GM19397 (cell line): Measurements from ENCODE around the gene ZNF699.
"Not testable (repeated sequence)": the region's sequence is repeated elsewhere in the genome, so short reads cannot be mapped to it uniquely, and the experiment has no call there.

Experiments
- ATAC-seq: cut with Tn5 transposase; IDR thresholded peaks from one replicate; pipeline ENCODE4 v1.9.1; 2021; ENCODE audit warnings: mild to moderate bottlenecking, moderate library complexity; ENCODE audit not compliant: unreplicated experiment

The ZNF699 gene

DNA sequence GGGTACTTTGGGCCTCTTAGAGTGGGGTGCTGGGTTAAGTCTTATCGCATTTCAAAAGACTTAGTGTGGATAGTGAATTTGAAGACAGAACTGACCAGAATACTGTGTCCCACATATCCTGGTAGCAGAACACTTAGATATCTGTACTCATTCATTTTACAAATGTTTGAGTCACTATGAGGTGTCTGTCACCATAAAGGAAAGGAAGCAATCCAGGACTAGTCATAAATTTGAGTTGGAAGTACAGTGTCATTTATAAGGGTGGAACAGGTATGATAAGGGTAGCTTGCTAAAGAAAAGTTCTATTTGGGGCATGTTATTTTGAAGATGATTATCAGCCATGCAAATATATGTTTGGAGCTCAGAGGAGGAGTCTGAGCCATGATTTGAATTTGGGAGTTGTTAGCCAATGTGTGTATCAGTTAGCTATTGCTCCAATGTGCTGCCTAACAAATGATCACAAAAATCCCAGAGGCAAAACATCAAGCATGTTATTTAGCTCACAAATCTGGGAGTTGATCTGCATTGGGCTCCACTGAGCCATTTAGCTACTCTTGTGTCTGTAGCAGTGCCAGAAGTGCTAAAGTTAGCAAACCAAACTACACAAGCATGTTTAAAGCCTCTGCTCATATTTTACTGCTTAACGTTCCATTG is 20.3 kb downstream of the ZNF699 start:
- no peak for ATAC-seq

DNA sequence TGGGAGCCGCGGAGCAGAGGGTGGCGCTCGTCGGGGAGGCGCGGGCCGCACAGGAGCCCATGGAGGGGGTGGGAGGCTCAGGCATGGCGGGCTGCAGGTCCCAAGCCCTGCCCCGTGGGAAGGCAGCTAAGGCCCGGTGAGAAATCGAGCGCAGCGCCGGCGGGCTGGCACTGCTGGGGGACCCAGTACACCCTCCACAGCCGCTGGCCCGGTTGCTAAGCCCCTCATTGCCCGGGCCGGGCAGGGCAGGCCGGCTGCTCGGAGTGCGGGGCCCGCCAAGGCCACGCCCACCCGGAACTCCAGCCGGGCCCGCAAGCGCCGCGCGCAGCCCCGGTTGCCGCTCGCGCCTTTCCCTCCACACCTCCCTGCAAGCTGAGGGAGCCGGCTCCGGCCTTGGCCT is 26.2 kb downstream of the ZNF699 start:
- not testable (repeated sequence) for ATAC-seq

DNA sequence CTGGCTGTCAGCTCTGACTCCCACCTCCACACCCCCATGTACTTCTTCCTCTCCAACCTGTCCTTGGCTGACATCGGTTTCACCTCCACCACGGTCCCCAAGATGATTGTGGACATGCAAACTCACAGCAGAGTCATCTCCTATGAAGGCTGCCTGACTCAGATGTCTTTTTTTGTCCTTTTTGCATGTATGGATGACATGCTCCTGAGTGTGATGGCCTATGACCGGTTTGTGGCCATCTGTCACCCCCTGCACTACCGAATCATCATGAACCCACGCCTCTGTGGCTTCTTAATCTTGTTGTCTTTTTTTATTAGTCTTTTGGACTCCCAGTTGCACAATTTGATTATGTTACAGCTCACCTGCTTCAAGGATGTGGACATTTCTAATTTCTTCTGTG is 58.4 kb downstream of the ZNF699 start:
- ATAC-seq: no peak

DNA sequence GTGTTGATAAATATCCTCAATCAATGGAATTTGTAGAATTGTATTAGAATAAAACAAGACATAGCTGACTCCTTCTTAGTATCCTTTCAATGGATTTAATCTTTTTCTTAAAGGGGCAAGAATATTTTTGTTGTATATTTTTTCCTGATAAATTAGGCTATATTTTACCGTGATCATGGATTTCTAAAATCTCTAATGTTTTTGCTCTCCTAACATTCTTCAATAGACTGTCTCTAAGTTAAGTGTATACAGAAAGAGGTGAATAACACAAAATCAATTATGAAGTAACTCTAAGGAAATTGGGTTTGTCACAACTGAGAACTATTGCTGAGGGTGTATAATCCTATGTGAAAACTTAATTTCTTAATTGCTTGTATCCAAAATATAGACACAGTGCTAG is 59.0 kb downstream of the ZNF699 start, which contains the start of gene OR7E24:
OR7E24 (plus strand) TSS at position 301 of the 400 bp plus-strand sequence. CDS start 114 bp downstream, outside the sequence.
- ATAC-seq: no peak
